HUDEP-2 (cell line): ENCODE data around the gene BPIFA2.
A peak's percentile ranks its signal among the peaks of the same experiment; 100 is the strongest.
"Not testable (repeated sequence)": the region's sequence is repeated elsewhere in the genome, so short reads cannot be mapped to it uniquely, and the experiment has no call there.

ENCODE experiments used
- DNase-seq, 76 experiments: peaks; one replicate each; lab custom pipeline; 2025; ENCODE audit not compliant: unreplicated experiment in 76 of 76; lab: John Stamatoyannopoulos, UW

Gene BPIFA2

GRCh38 chr20:33167859-33168258, at the start of gene BPIFA2:
Gene BPIFA2 (plus strand): TSS chr20:33168159. CDS start chr20:33169146, 987 bp downstream.
- DNase-seq: no peak

DNA sequence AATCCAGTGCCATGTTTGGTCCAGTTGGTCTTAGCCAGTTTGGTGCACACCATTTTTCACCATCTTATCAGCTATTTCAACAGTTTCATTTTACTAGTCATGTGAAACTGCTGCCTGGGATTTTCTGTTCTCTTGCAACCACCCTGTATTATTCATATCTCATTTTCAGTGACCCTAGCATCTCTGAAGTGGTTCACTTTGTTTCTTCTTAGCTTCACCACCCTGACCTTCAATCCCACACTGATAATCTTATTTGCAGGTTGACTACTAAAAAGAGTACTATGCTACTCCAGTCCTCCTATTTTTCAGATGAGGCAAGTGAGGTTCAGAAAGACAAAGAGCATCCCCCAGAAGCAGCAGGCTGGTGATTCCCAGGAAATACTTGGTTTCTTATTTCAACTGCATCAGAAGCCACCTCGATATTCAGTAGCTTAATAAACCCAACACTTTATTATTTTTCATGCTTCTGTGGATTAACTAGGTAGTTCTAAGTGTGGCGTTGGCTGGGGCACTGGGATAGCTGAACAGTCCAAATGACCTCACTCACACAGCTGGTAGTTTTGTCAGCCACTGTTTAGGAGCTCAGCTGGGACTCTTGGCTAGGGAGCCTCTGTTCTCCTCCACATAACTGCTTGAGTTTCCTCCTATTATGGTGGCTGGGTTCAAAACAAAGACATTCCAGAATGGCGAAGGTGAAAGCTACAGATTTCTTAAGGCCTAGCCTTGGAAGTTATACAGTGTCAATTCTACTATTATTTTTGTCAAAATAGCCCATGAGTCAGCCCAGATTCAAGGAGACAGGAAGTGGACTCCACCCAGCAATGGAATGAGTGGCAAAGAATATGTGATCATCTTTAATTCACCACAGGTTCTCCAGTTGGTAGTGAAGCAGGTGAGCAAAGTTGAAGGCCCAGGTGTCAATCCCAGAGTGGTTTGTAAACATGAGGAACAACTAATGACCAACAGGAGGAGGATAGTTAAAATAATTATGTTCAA, 47.9 kb upstream of the BPIFA2 start:
- no peak for DNase-seq

DNA sequence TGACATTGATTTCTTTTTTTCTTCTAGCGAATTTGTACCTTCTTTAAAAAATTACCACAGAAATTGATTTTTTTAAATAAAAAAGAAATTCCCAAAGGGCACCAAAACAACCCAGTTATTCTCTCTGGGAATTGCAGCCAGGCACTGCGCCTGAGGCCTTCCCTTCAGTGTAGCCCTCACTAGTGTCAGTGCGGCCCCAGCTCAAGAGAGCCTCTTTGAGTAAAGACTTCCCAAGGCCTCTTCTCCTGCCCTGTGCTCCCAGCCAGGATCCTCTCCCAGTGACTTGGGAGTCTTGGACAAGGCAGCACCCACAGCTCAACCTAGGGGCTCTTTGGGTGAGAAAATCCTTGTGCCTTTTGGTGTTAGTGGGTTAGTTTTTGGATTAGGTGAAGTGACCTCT, 47.0 kb upstream of the BPIFA2 start:
- DNase-seq: no peak

DNA sequence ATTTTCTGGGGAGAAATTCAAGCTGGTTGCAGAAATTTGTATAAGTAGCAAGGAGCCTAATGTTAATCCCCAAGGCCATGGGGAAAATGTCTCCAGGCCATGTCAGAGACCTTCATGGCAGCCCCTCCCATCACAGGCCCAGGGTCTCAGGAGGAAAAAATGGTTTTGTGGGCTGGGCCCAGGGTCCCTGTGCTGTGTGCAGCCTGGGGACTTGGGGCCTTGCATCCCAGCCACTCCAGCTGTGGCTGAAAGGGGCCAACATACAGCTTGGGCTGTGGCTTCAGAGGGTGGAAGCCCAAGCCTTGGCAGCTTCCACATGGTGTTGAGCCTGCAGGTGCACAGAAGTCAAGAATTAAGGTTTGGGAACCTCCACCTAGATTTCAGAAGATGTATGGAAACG, 45.7 kb upstream of the BPIFA2 start:
- not testable (repeated sequence) for DNase-seq

- DNase-seq: no peak
Observed at GRCh38 chr20:33124261-33124660, 43.7 kb upstream of the BPIFA2 start.

DNA sequence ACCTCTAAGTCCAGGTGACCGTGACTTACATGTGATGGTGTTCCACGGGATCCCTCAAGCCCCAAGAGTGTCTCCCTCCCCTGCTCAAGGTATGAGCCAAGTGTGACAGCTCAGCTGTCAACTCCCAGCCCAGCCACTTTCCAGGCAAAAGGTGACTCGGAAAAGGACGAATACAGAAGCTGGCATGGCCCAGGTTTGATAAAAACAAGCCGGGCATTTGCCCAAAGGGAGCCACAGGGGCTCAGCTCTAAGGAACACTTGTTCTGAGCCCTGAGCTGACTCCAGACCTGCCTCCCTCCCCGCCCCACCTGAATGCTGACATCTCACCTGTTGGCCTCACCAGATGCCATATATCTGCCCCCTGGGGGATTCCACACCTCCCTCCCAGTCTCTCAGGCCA, 43.0 kb upstream of the BPIFA2 start:
- no peak for DNase-seq

DNA sequence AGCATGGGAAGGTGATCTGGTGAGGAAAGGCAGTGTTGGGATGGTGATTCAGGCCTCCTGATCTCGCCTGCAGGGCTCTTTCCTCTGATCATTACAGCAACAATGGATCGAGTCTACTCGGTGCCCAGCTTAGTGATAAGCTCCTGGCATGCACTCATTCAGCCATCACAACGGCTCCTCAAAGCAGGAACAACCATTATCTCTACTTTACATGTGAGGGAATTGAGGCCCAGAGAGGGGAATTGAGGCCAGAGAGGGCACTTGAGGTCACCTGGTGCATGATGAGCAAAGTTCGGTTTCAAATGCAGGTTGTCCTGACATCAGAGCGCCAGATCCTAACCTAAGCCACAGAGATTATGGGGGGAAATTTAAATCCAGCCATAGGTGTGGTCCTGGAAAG, 42.0 kb upstream of the BPIFA2 start:
- peak in 14 of 76 experiments; percentile 2 to 52 (median 14) for DNase-seq

- no peak for DNase-seq
Observed at GRCh38 chr20:33127422-33128097, 40.4 kb upstream of the BPIFA2 start.

GRCh38 chr20:33130568-33131061, 37.3 kb upstream of the BPIFA2 start:
- DNase-seq: no peak

DNA sequence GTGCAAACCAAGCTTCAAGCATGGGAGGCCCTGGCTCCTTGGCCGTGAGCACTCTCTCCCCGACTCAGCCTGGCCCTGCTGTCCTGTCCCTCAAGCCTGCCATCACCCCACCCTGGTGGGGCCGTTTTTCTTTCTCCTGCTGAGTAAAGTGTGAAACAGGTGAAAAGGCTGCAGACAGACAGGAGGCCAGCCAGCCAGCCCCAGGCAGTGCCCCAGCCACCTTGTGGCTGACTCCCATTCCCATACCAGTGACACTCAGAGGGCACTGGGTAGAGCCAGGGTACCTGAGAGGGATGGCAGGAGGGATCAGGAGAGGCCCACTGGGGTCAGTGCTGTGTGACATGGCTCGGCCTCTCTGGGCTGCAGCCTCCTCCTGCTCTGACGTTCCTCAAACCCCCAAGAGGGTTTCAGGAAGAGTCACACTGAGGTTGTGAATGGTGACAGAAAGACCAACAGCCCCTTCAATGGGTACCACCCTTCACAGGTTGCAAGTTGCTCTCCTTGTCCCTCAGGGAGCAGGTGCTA, 35.9 kb upstream of the BPIFA2 start:
- no peak for DNase-seq

DNA sequence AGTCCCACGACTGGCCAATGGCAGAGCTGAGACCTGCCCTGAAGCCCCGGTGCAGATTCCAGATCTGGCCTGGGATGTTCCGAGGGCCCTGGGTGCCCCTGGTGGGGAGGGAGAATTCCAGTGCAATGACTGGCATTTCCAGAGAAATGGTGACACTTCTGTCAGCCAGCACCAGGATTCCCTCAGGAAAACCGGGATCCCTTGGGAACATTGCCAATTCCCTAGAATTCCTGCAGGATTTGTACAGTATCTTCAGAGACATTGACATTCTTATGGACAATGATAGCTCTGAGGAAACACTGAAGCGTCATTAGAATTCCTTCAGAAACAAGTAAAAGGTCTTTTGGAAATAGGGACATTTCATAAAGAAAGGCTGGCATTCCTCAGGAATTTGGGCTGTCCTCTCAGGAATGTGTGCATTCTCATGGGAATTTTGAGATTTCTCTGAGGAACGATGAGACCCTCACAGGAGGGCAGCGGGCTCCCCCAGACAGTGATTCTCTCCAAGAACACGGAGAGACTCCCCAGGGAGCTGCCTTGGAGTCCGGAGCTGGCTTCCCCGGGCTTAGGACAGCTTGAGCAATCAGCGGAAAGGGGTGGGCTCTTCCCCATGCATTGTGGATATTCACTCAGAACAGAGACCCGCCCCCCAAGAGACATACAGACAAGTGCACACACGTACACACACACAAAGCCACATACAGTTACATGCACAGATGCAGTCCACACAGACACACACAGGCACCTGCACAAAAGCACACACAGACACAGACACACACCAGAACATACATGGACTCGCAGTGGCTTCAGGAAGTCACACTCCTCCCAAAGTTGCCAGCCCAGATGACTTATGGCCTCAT, 35.2 kb upstream of the BPIFA2 start:
- DNase-seq: no peak

GRCh38 chr20:33133373-33133941, 34.5 kb upstream of the BPIFA2 start:
- DNase-seq: no peak

DNA sequence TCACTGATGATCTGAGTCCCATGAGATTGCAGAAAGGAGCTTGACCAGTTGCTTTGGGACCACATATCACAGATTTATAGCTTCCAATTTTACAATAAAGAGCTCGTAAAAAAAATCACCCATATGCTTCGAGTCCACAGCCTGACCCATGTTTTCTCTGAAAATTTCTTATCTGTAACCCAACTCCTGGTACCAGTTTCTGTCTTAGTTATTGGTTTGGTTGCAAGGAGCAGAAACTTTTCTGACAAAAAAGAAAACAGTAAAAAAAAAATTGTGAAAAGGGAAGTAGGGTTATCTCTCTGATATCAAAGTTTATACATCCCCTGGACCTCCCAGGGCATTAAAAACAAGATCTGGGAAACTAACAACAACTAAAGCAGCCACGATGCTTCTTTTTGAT, 30.8 kb upstream of the BPIFA2 start:
- DNase-seq: no peak

DNA sequence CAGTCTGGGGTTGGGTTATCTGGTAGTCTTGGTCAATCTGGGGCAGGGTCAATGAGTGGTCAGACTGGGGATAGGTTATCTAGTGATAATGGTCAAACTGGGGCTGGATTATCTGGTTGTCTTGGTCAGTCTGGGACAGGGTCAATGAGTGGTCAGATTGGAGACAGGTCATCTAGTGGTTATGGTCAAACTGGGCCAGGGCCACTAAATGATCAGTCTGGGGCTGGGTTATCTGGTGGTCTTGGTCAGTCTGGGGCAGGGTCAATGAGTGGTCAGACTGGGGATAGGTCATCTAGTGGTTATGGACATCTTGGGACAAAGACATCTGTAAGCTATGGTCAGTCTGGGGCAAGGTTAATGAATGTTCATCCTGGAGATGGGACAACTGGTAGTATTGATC, 28.5 kb upstream of the BPIFA2 start:
- no peak for DNase-seq

- no peak for DNase-seq
Observed at GRCh38 chr20:33145521-33145920, 22.4 kb upstream of the BPIFA2 start.

- no peak for DNase-seq
Observed at GRCh38 chr20:33147299-33147698, 20.7 kb upstream of the BPIFA2 start.

- no peak for DNase-seq
Observed at GRCh38 chr20:33148040-33148439, 19.9 kb upstream of the BPIFA2 start.

DNA sequence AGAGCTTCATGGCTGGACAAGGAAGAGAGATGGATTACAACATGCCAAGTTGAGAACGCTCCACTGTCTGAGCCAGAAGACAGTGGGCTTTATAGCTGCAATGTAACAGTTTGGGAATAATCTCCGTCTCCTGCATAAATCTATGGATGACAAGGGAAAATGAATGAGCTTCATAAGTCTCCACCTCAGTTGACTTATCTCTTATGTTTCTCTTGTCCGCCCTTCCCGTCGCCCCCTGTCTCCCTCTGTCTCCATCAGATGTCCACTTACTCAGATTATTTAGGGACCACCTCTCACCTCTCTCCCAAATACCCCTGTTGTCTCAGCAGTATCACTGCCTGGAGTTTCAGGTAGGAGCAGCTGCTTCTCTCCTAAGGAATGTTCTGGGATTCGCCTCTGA, 13.7 kb upstream of the BPIFA2 start:
- DNase-seq: no peak

DNA sequence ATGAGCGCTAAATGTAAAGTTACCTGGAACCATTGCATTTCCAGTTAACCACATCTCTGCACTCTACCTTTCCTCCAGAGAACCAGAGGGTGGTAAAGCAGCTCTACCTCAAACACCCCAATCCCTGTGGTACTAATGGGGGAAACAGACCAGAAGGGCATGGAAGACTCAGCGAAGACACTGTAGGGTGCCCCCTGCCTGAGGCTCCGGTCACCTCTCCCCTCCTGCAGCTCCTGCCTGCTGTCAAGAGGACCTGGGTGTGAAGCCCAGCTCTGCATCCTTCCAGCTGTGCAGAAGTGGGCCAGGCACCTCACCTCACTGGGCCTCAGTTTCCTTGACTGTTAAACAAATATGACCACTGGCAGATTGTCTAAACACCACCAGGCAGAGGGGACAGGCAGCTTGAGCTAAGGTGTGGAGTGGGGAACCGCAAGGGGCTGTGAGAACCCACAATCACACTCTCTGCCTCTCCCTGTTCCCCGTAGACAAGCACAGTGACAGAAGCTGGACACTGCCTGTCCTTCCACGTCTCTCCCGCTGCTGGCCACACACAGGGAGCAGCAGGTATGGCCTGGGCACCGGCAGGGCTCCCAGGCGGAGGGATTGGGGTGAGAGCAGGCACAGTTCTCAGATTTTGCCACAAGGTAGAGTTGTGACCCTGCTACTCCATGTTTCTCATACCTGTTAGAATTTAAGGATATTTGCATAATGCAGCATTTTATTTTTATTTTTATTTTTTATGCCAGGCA, 9.1 kb upstream of the BPIFA2 start:
- no peak for DNase-seq
